Measurements from ENCODE around the gene PRG3. TPM values are rescaled to one million over a fixed set of nuclear protein-coding genes. Genes with fewer than 3 reads are reported as not detected.

The PRG3 gene
- total and polyA plus RNA-seq, 12 donors: not detected

GRCh38 chr11:57345555-57346211 lies 35.3 kb downstream of the PRG3 start:
- Histone ChIP-seq H3K36me3 (replicated peaks in 1 of 2) (no peaks in the 10 kb centered on the region), H3K27ac (no peak overlapping the region), H3K4me3 (no peak overlapping the region), H3K27me3 (no peaks in the 10 kb centered on the region), H3K9me3 (replicated peaks in 1 of 3) (no peaks in the 10 kb centered on the region), H3K4me1 (replicated peaks in 1 of 2) (no peaks in the 10 kb centered on the region)
- WGBS, 4 donors: 14 to 16% (median 15%) methylated on average over 10 to 11 of the region's 11 CpGs
- DNase-seq: peak; percentile 67 to 91 (median 80)
- TF ChIP-seq CTCF (IDR thresholded peaks at IDR 0.05): peak; percentile 50 to 85 (median 74)
- no peak for TF ChIP-seq POLR2A (IDR thresholded peaks at IDR 0.05)
- intact Hi-C loops (cut with DNase I): loop anchor here (5.0 to 10.0 kb wide), 5 partner anchors 109 to 299 kb away; partner anchors contain the start of gene YPEL4 (in 1 of the 2)

GRCh38 chr11:57344826-57345225 lies 36.1 kb downstream of the PRG3 start:
- intact Hi-C loops (cut with DNase I): loop anchor here (5.0 to 10.0 kb wide), 5 partner anchors 110 to 300 kb away; partner anchors contain the start of gene YPEL4 (in 1 of the 2)
- WGBS, 4 donors: 79 to 94% (median 92%) methylated on average over 6 to 10 of the region's 10 CpGs
- Histone ChIP-seq H3K4me3 (no peak overlapping the region), H3K4me1 (replicated peaks in 1 of 2) (no peaks in the 10 kb centered on the region), H3K36me3 (replicated peaks in 1 of 2) (no peaks in the 10 kb centered on the region), H3K9me3 (replicated peaks in 1 of 3) (no peaks in the 10 kb centered on the region), H3K27ac (no peak overlapping the region), H3K27me3 (no peaks in the 10 kb centered on the region)
- TF ChIP-seq POLR2A (IDR thresholded peaks at IDR 0.05): no peak
- TF ChIP-seq CTCF (IDR thresholded peaks at IDR 0.05): no peak
- DNase-seq: no peak

DNA sequence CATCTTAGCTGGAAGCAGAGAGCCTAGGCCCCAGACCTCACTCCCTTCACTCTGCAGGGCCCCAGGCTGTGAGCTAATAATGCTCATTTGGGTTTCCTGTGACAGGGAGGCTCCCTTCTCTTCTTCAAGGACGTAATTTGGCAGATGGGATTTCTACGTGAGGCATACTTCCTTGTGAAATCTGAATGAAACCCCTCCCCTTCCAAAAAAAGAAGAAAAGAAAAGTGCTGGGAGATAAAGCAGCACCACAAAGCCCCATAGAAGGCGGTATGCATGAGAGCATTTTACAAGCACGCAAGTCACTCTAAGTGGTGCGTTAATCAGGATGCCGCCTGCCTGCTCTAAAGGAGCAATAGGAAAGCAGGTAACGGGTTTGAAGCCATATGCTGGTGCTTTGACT lies 37.1 kb downstream of the PRG3 start:
- Histone ChIP-seq H3K9me3 (replicated peaks in 1 of 3) (no peaks in the 10 kb centered on the region), H3K27ac (no peak overlapping the region), H3K4me3 (no peak overlapping the region), H3K4me1 (replicated peaks in 1 of 2) (no peaks in the 10 kb centered on the region), H3K27me3 (no peaks in the 10 kb centered on the region), H3K36me3 (replicated peaks in 1 of 2) (no peaks in the 10 kb centered on the region)
- WGBS, 4 donors: 67 to 78% (median 77%) methylated on average over 7 of the region's 7 CpGs
- intact Hi-C loops (cut with DNase I): loop anchor here (10.0 kb wide), 4 partner anchors 111 to 301 kb away; partner anchors contain the start of gene YPEL4 (in 1 of the 2)
- DNase-seq: no peak
- TF ChIP-seq POLR2A (IDR thresholded peaks at IDR 0.05) (no peak), CTCF (IDR thresholded peaks at IDR 0.05) (no peak)

- no peak overlapping the region for H3K27ac ChIP-seq
- no peak for DNase-seq
- TF ChIP-seq POLR2A (IDR thresholded peaks at IDR 0.05): no peak
- no peak for TF ChIP-seq CTCF (IDR thresholded peaks at IDR 0.05)
- intact Hi-C loops (cut with DNase I): loop anchor here (10.0 kb wide), 4 partner anchors 112 to 302 kb away; partner anchors contain the start of gene YPEL4 (in 1 of the 2)
- no peaks in the 10 kb centered on the region for H3K36me3 ChIP-seq (replicated peaks in 1 of 2)
- H3K27me3 ChIP-seq: no peaks in the 10 kb centered on the region
- H3K9me3 ChIP-seq (replicated peaks in 1 of 3): no peaks in the 10 kb centered on the region
- H3K4me1 ChIP-seq (replicated peaks in 1 of 2): no peaks in the 10 kb centered on the region
- WGBS, 4 donors: 65 to 84% (median 77%) methylated on average over 11 of the region's 11 CpGs
- H3K4me3 ChIP-seq: no peak overlapping the region
Measured at GRCh38 chr11:57342702-57343101, 38.2 kb downstream of the PRG3 start.
